HEK293 (cell line): Measurements from ENCODE around the gene MCRIP1.
A peak's percentile ranks its signal among the peaks of the same experiment; 100 is the strongest.

Source experiments
- EGR2 ChIP-seq: fragments of 450-650 bp; formaldehyde crosslinking; IDR thresholded peaks from 2 replicates; pipeline ENCODE4 v1.5.1; 2016; ENCODE audit warnings: low read depth, missing biosample characterization, missing genetic modification characterization
- GLIS1 ChIP-seq: fragments of 450-650 bp; formaldehyde crosslinking; IDR thresholded peaks from 2 replicates; pipeline ENCODE4 v1.5.1; 2016; ENCODE audit warnings: missing biosample characterization, missing genetic modification characterization
- KLF1 ChIP-seq: fragments of 450-650 bp; formaldehyde crosslinking; IDR thresholded peaks from 2 replicates; pipeline ENCODE4 v1.5.1; 2016; ENCODE audit warnings: missing biosample characterization, missing genetic modification characterization
- SP2 ChIP-seq: fragments of 450-650 bp; formaldehyde crosslinking; IDR thresholded peaks from 2 replicates; pipeline ENCODE4 v1.5.1; 2016; ENCODE audit warnings: missing biosample characterization, missing genetic modification characterization
- ZBTB7A ChIP-seq: fragments of 450-650 bp; formaldehyde crosslinking; IDR thresholded peaks from 2 replicates; pipeline ENCODE4 v1.5.1; 2016; ENCODE audit warnings: low read depth, missing biosample characterization, missing genetic modification characterization
- ZEB2 ChIP-seq: fragments of 450-650 bp; formaldehyde crosslinking; IDR thresholded peaks from 2 replicates; pipeline ENCODE4 v1.5.1; 2016; ENCODE audit warnings: missing biosample characterization, missing genetic modification characterization
- ZIC2 ChIP-seq: fragments of 450-650 bp; formaldehyde crosslinking; IDR thresholded peaks from 2 replicates; pipeline ENCODE4 v1.5.1; 2016; ENCODE audit warnings: missing biosample characterization, missing genetic modification characterization
- ZNF16 ChIP-seq: fragments of 450-650 bp; formaldehyde crosslinking; IDR thresholded peaks from 2 replicates; pipeline ENCODE4 v1.5.1; 2016; ENCODE audit warnings: low read depth, missing biosample characterization, missing genetic modification characterization
- ZNF2 ChIP-seq: fragments of 450-650 bp; formaldehyde crosslinking; IDR thresholded peaks from 2 replicates; pipeline ENCODE4 v1.5.1; 2016; ENCODE audit warnings: missing biosample characterization, missing genetic modification characterization
- ZNF335 ChIP-seq: fragments of 450-650 bp; formaldehyde crosslinking; conservative IDR thresholded peaks from 2 replicates; pipeline ENCODE4 v1.5.1; 2016; ENCODE audit warnings: missing biosample characterization, missing genetic modification characterization
- ZNF366 ChIP-seq: fragments of 450-650 bp; formaldehyde crosslinking; conservative IDR thresholded peaks from 2 replicates; pipeline ENCODE4 v1.5.1; 2016; ENCODE audit warnings: missing biosample characterization, missing genetic modification characterization
- ZNF37A ChIP-seq: fragments of 450-650 bp; IDR thresholded peaks from 2 replicates; pipeline ENCODE4 v1.5.1; 2018; ENCODE audit warnings: missing biosample characterization, missing genetic modification characterization
- ZNF510 ChIP-seq: fragments of 450-650 bp; formaldehyde crosslinking; IDR thresholded peaks from 2 replicates; pipeline ENCODE4 v1.5.1; 2018; ENCODE audit warnings: mild to moderate bottlenecking, missing genetic modification characterization, missing biosample characterization; ENCODE audit not compliant: insufficient replicate concordance
- ZNF600 ChIP-seq: fragments of 450-650 bp; formaldehyde crosslinking; IDR thresholded peaks from 2 replicates; pipeline ENCODE4 v1.5.1; 2016; ENCODE audit warnings: missing biosample characterization, missing genetic modification characterization
- ZNF621 ChIP-seq: fragments of 450-650 bp; formaldehyde crosslinking; IDR thresholded peaks from 2 replicates; pipeline ENCODE4 v1.5.1; 2017; ENCODE audit warnings: missing biosample characterization, missing genetic modification characterization
- ZNF660 ChIP-seq: fragments of 450-650 bp; IDR thresholded peaks from 2 replicates; pipeline ENCODE4 v1.5.1; 2018; ENCODE audit warnings: missing biosample characterization, mild to moderate bottlenecking, missing genetic modification characterization
- ZNF776 ChIP-seq: fragments of 450-650 bp; formaldehyde crosslinking; IDR thresholded peaks from 2 replicates; pipeline ENCODE4 v1.5.0; 2017; ENCODE audit warnings: missing biosample characterization, missing genetic modification characterization, borderline replicate concordance
- ZSCAN30 ChIP-seq: fragments of 450-650 bp; IDR thresholded peaks from 2 replicates; pipeline ENCODE4 v1.5.1; 2018; ENCODE audit warnings: missing biosample characterization, mild to moderate bottlenecking, missing genetic modification characterization, moderate library complexity
- TF ChIP-seq, protein P1 (sequence below): fragments of 450-650 bp; formaldehyde crosslinking; IDR thresholded peaks from 2 replicates; pipeline ENCODE4 v1.5.1; 2016; ENCODE audit warnings: missing biosample characterization, missing genetic modification characterization
- TF ChIP-seq, protein P2 (sequence below): fragments of 450-650 bp; formaldehyde crosslinking; IDR thresholded peaks from 2 replicates; pipeline ENCODE4 v1.5.1; 2016; ENCODE audit warnings: missing biosample characterization, missing genetic modification characterization
- TF ChIP-seq, protein P3 (sequence below): fragments of 450-650 bp; formaldehyde crosslinking; IDR thresholded peaks from 2 replicates; pipeline ENCODE4 v1.5.1; 2016; ENCODE audit warnings: missing biosample characterization, missing genetic modification characterization
- TF ChIP-seq, protein P4 (sequence below): fragments of 450-650 bp; formaldehyde crosslinking; IDR thresholded peaks from 2 replicates; pipeline ENCODE4 v1.5.1; 2016; ENCODE audit warnings: missing biosample characterization, missing genetic modification characterization
- TF ChIP-seq, protein P5 (sequence below): fragments of 450-650 bp; formaldehyde crosslinking; IDR thresholded peaks from 2 replicates; pipeline ENCODE4 v1.5.1; 2016; ENCODE audit warnings: missing biosample characterization, missing genetic modification characterization
- TF ChIP-seq, protein P6 (sequence below): fragments of 450-650 bp; formaldehyde crosslinking; IDR thresholded peaks from 2 replicates; pipeline ENCODE4 v1.5.1; 2016; ENCODE audit warnings: missing biosample characterization, missing genetic modification characterization
- TF ChIP-seq, protein P7 (sequence below): fragments of 450-650 bp; formaldehyde crosslinking; IDR thresholded peaks from 2 replicates; pipeline ENCODE4 v1.5.1; 2016; ENCODE audit warnings: missing biosample characterization, missing genetic modification characterization

MCRIP1 gene

DNA sequence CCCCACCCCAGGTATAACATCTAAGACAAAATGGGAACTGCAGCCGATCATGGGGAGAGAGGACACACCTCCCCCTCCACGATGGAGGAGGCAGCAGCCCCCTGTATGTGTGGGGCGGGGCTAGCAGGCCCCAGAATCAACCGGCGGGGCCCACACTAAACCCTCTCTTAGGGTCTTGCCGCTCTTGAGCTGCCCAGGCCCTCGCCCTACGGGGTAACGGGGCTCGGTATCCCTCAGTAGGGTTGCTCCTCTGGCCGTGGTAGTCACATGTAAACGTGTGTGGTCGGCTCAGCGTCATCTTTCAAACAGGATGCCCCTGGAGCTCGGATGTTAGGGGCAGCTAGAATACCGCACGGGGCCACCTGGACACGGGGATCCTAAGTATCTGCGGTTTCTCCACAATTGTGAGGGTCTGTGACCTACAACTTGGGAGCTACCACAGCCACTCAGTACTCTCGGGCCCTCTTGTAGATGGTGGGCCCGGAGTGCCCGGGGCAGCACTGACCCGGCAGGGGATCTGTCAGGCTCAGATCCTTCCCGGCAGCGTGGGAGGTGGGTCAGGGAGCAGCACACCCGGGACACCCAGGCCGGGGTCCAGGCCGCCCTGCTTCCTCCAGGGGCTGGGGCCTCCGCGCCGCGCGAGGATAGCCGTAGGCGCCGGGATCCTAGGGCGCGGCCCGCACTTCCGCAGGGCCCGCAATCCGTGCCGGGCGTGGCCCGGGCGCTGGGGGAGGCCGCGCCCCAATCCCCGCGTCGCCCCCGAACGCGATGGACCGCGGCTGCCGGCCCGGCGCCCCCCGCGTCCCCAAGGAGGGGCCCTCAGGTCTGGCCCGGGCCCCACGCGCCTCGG, 37.3 kb upstream of the MCRIP1 start (continued):
- TF ChIP-seq, protein P1, sequence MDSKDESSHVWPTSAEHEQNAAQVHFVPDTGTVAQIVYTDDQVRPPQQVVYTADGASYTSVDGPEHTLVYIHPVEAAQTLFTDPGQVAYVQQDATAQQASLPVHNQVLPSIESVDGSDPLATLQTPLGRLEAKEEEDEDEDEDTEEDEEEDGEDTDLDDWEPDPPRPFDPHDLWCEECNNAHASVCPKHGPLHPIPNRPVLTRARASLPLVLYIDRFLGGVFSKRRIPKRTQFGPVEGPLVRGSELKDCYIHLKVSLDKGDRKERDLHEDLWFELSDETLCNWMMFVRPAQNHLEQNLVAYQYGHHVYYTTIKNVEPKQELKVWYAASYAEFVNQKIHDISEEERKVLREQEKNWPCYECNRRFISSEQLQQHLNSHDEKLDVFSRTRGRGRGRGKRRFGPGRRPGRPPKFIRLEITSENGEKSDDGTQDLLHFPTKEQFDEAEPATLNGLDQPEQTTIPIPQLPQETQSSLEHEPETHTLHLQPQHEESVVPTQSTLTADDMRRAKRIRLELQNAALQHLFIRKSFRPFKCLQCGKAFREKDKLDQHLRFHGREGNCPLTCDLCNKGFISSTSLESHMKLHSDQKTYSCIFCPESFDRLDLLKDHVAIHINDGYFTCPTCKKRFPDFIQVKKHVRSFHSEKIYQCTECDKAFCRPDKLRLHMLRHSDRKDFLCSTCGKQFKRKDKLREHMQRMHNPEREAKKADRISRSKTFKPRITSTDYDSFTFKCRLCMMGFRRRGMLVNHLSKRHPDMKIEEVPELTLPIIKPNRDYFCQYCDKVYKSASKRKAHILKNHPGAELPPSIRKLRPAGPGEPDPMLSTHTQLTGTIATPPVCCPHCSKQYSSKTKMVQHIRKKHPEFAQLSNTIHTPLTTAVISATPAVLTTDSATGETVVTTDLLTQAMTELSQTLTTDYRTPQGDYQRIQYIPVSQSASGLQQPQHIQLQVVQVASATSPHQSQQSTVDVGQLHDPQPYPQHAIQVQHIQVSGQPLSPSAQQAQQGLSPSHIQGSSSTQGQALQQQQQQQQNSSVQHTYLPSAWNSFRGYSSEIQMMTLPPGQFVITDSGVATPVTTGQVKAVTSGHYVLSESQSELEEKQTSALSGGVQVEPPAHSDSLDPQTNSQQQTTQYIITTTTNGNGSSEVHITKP (tag by site-specific recombination): 0 out of 2 replicates have a peak, but pooled peaks have one; percentile 40
- TF ChIP-seq, protein P2, sequence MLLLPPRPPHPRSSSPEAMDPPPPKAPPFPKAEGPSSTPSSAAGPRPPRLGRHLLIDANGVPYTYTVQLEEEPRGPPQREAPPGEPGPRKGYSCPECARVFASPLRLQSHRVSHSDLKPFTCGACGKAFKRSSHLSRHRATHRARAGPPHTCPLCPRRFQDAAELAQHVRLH (tag by site-specific recombination): no peak
- TF ChIP-seq ZIC2 (tag by site-specific recombination): peak; percentile 43; the same call in 1 of the 2 replicates
- 0 out of 2 replicates have a peak, but pooled peaks have one; percentile 12 for TF ChIP-seq ZNF600 (tag by site-specific recombination)
- no peak for TF ChIP-seq ZNF621 (tag by site-specific recombination)
- TF ChIP-seq, protein P3, sequence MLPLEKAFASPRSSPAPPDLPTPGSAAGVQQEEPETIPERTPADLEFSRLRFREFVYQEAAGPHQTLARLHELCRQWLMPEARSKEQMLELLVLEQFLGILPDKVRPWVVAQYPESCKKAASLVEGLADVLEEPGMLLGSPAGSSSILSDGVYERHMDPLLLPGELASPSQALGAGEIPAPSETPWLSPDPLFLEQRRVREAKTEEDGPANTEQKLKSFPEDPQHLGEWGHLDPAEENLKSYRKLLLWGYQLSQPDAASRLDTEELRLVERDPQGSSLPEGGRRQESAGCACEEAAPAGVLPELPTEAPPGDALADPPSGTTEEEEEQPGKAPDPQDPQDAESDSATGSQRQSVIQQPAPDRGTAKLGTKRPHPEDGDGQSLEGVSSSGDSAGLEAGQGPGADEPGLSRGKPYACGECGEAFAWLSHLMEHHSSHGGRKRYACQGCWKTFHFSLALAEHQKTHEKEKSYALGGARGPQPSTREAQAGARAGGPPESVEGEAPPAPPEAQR (tag by site-specific recombination): no peak
- peak; percentile 48; the same call in 1 of the 2 replicates for TF ChIP-seq ZBTB7A (tag by site-specific recombination)
- TF ChIP-seq, protein P4, sequence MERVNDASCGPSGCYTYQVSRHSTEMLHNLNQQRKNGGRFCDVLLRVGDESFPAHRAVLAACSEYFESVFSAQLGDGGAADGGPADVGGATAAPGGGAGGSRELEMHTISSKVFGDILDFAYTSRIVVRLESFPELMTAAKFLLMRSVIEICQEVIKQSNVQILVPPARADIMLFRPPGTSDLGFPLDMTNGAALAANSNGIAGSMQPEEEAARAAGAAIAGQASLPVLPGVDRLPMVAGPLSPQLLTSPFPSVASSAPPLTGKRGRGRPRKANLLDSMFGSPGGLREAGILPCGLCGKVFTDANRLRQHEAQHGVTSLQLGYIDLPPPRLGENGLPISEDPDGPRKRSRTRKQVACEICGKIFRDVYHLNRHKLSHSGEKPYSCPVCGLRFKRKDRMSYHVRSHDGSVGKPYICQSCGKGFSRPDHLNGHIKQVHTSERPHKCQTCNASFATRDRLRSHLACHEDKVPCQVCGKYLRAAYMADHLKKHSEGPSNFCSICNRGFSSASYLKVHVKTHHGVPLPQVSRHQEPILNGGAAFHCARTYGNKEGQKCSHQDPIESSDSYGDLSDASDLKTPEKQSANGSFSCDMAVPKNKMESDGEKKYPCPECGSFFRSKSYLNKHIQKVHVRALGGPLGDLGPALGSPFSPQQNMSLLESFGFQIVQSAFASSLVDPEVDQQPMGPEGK: peak; percentile 70
- TF ChIP-seq, protein P5, sequence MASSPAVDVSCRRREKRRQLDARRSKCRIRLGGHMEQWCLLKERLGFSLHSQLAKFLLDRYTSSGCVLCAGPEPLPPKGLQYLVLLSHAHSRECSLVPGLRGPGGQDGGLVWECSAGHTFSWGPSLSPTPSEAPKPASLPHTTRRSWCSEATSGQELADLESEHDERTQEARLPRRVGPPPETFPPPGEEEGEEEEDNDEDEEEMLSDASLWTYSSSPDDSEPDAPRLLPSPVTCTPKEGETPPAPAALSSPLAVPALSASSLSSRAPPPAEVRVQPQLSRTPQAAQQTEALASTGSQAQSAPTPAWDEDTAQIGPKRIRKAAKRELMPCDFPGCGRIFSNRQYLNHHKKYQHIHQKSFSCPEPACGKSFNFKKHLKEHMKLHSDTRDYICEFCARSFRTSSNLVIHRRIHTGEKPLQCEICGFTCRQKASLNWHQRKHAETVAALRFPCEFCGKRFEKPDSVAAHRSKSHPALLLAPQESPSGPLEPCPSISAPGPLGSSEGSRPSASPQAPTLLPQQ (tag by site-specific recombination): peak; percentile 97
- no peak for TF ChIP-seq ZNF16
- peak; percentile 77 for TF ChIP-seq GLIS1
- 0 out of 2 replicates have a peak, but pooled peaks have one; percentile 1 for TF ChIP-seq EGR2 (tag by site-specific recombination)
- peak; percentile 36; the same call in 1 of the 2 replicates for TF ChIP-seq ZSCAN30 (tag by site-specific recombination)
- TF ChIP-seq, protein P6, sequence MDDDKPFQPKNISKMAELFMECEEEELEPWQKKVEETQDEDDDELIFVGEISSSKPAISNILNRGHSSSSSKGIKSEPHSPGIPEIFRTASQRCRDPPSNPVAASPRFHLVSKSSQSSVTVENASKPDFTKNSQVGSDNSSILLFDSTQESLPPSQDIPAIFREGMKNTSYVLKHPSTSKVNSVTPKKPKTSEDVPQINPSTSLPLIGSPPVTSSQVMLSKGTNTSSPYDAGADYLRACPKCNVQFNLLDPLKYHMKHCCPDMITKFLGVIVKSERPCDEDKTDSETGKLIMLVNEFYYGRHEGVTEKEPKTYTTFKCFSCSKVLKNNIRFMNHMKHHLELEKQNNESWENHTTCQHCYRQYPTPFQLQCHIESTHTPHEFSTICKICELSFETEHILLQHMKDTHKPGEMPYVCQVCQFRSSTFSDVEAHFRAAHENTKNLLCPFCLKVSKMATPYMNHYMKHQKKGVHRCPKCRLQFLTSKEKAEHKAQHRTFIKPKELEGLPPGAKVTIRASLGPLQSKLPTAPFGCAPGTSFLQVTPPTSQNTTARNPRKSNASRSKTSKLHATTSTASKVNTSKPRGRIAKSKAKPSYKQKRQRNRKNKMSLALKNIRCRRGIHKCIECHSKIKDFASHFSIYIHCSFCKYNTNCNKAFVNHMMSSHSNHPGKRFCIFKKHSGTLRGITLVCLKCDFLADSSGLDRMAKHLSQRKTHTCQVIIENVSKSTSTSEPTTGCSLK: no peak
- TF ChIP-seq, protein P7, sequence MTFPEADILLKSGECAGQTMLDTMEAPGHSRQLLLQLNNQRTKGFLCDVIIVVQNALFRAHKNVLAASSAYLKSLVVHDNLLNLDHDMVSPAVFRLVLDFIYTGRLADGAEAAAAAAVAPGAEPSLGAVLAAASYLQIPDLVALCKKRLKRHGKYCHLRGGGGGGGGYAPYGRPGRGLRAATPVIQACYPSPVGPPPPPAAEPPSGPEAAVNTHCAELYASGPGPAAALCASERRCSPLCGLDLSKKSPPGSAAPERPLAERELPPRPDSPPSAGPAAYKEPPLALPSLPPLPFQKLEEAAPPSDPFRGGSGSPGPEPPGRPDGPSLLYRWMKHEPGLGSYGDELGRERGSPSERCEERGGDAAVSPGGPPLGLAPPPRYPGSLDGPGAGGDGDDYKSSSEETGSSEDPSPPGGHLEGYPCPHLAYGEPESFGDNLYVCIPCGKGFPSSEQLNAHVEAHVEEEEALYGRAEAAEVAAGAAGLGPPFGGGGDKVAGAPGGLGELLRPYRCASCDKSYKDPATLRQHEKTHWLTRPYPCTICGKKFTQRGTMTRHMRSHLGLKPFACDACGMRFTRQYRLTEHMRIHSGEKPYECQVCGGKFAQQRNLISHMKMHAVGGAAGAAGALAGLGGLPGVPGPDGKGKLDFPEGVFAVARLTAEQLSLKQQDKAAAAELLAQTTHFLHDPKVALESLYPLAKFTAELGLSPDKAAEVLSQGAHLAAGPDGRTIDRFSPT (tag by site-specific recombination): no peak; the same call in 1 of the 2 replicates
- TF ChIP-seq ZNF2 (tag by site-specific recombination): no peak
- peak; percentile 43 for TF ChIP-seq KLF1 (tag by site-specific recombination)
- peak; percentile 92 for TF ChIP-seq ZNF335 (tag by site-specific recombination)
- TF ChIP-seq ZNF510 (tag by site-specific recombination): no peak
- no peak for TF ChIP-seq ZNF366
- no peak for TF ChIP-seq ZNF37A (tag by site-specific recombination)
- TF ChIP-seq ZEB2: peak; percentile 43
- TF ChIP-seq SP2 (tag by site-specific recombination): peak; percentile 44
- TF ChIP-seq ZNF660 (tag by site-specific recombination): peak; percentile 19; the same call in 1 of the 2 replicates
- TF ChIP-seq ZNF776 (tag by site-specific recombination): no peak
